Neural progenitor cell (in vitro differentiated cells): Measurements from ENCODE around the gene S100A7A. TPM values are rescaled to one million over a fixed set of nuclear protein-coding genes. Genes with fewer than 3 reads are reported as not detected.

Experiments
- DNase-seq: peaks from one replicate; pipeline ENCODE4 v3.0.0-alpha.2; 2016; ENCODE audit warnings: low spot score
- H2AFZ ChIP-seq: fragments of 200-600 bp; sonication (generic); replicated peaks from 2 replicates; pipeline ENCODE4 v1.6.1; 2016; ENCODE audit warnings: antibody characterized with exemption
- H3F3A ChIP-seq: fragments of 200-600 bp; sonication (generic); 2 replicates; pipeline ENCODE4 v1.6.1; 2016; ENCODE audit warnings: antibody characterized with exemption, low read depth
- H3K27ac ChIP-seq: fragments of 200-600 bp; sonication (generic); 2 replicates; pipeline ENCODE4 v1.5.1; 2016; ENCODE audit warnings: mild to moderate bottlenecking
- H3K27me3 ChIP-seq: fragments of 200-600 bp; sonication (generic); 2 replicates; pipeline ENCODE4 v1.6.1; 2016; ENCODE audit warnings: mild to moderate bottlenecking, moderate library complexity
- H3K36me3 ChIP-seq: fragments of 200-600 bp; sonication (generic); 2 replicates; pipeline ENCODE4 v1.5.1; 2016
- H3K4me1 ChIP-seq: fragments of 200-600 bp; sonication (generic); 2 replicates; pipeline ENCODE4 v1.6.1; 2016; ENCODE audit warnings: mixed run types
- H3K4me2 ChIP-seq: fragments of 200-600 bp; sonication (generic); 2 replicates; pipeline ENCODE4 v1.6.1; 2016
- H3K4me3 ChIP-seq: fragments of 200-600 bp; sonication (generic); 2 replicates; pipeline ENCODE4 v1.5.1; 2016
- H3K79me2 ChIP-seq: fragments of 200-600 bp; sonication (generic); 2 replicates; pipeline ENCODE4 v1.6.1; 2016; ENCODE audit warnings: low read depth
- H3K9ac ChIP-seq: fragments of 200-600 bp; sonication (generic); 2 replicates; pipeline ENCODE4 v1.6.1; 2016
- H3K9me3 ChIP-seq: fragments of 200-600 bp; sonication (generic); 2 replicates; pipeline ENCODE4 v1.5.1; 2016; ENCODE audit warnings: low read depth
- H4K20me1 ChIP-seq: fragments of 200-600 bp; sonication (generic); 2 replicates; pipeline ENCODE4 v1.6.1; 2016; ENCODE audit warnings: low read depth
- H3K27ac Mint-ChIP-seq: 3 replicates; pipeline ENCODE4 v1.8.0; 2021; ENCODE audit warnings: mixed read lengths
- H3K27me3 Mint-ChIP-seq: 2 replicates; pipeline ENCODE4 v1.8.0; 2022; ENCODE audit warnings: low read depth, mild to moderate bottlenecking, inconsistent platforms, moderate library complexity, mixed read lengths; ENCODE audit not compliant: insufficient read depth
- H3K36me3 Mint-ChIP-seq: 3 replicates; pipeline ENCODE4 v1.8.0; 2021; ENCODE audit warnings: mixed read lengths
- H3K4me1 Mint-ChIP-seq: 3 replicates; pipeline ENCODE4 v1.8.0; 2021; ENCODE audit warnings: mixed read lengths
- H3K4me3 Mint-ChIP-seq: 3 replicates; pipeline ENCODE4 v1.8.0; 2021; ENCODE audit warnings: mild to moderate bottlenecking, moderate library complexity, mixed read lengths
- H3K9me3 Mint-ChIP-seq: 3 replicates; pipeline ENCODE4 v1.8.0; 2020; ENCODE audit warnings: mixed read lengths
- EZH2 ChIP-seq: fragments of 200-600 bp; sonication (generic); IDR thresholded peaks from 2 replicates; pipeline ENCODE4 v1.6.1; 2017; ENCODE audit warnings: antibody characterized with exemption, mild to moderate bottlenecking, moderate library complexity
- EZH2phosphoT487 ChIP-seq: fragments of 200-600 bp; sonication (generic); IDR thresholded peaks from 2 replicates; pipeline ENCODE4 v1.6.1; 2017; ENCODE audit warnings: antibody characterized with exemption
- total RNA-seq: library from RNA; depleted of rRNA; stranded (reverse); fragments of >200 nt; gene quantifications from 2 replicates; pipeline ENCODE4 v1.2.3, GENCODE V29; 2015; ENCODE audit warnings: low replicate concordance
- TF ChIP-seq, protein P1 (sequence below): fragments of 200-600 bp; sonication (generic); IDR thresholded peaks from 2 replicates; pipeline ENCODE4 v1.5.1; 2017; ENCODE audit warnings: antibody characterized with exemption, mild to moderate bottlenecking

Gene S100A7A
- total RNA-seq, 1 donor from 2014 or later, result not detected

DNA sequence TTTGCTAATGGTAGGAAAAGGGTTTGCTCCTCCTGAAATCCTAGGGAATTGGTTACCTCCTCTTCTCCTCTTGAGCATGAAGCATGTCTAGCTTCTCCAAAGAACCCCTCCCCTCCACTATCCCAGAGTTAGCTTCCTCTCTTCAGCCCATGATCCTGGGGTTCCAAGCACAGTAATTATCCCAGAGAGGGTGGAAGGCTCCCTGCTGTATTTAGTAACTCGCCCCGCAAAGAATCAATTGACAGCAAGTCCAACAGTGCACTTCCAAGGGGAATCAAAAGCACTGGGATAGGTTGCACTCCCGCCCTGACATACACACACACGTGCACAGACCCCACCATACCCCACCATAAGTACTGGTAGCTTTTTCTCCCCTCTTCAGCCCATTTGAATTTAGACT, 28.5 kb upstream of the S100A7A start:
- no peak overlapping the region for H2AFZ ChIP-seq
- Mint-ChIP-seq H3K9me3 (no peaks in the 10 kb centered on the region), H3K27ac (no peak overlapping the region), H3K27me3 (peaks cover 2% of the 10 kb centered on the region), H3K4me1 (no peaks in the 10 kb centered on the region), H3K4me3 (no peak overlapping the region), H3K36me3 (no peaks in the 10 kb centered on the region)
- H3K4me3 ChIP-seq, result no peak overlapping the region
- H3K9me3 ChIP-seq, result no peaks in the 10 kb centered on the region
- H3K27me3 ChIP-seq, result no peaks in the 10 kb centered on the region
- no peaks in the 10 kb centered on the region for H4K20me1 ChIP-seq
- H3K4me1 ChIP-seq, result no peaks in the 10 kb centered on the region
- TF ChIP-seq EZH2, result no peak
- TF ChIP-seq, protein P1, sequence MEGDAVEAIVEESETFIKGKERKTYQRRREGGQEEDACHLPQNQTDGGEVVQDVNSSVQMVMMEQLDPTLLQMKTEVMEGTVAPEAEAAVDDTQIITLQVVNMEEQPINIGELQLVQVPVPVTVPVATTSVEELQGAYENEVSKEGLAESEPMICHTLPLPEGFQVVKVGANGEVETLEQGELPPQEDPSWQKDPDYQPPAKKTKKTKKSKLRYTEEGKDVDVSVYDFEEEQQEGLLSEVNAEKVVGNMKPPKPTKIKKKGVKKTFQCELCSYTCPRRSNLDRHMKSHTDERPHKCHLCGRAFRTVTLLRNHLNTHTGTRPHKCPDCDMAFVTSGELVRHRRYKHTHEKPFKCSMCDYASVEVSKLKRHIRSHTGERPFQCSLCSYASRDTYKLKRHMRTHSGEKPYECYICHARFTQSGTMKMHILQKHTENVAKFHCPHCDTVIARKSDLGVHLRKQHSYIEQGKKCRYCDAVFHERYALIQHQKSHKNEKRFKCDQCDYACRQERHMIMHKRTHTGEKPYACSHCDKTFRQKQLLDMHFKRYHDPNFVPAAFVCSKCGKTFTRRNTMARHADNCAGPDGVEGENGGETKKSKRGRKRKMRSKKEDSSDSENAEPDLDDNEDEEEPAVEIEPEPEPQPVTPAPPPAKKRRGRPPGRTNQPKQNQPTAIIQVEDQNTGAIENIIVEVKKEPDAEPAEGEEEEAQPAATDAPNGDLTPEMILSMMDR, result no peak
- TF ChIP-seq EZH2phosphoT487, result no peak
- no peaks in the 10 kb centered on the region for H3K79me2 ChIP-seq
- DNase-seq, result no peak
- no peaks in the 10 kb centered on the region for H3F3A ChIP-seq
- no peak overlapping the region for H3K9ac ChIP-seq
- H3K36me3 ChIP-seq, result no peaks in the 10 kb centered on the region
- no peak overlapping the region for H3K4me2 ChIP-seq
- H3K27ac ChIP-seq, result no peak overlapping the region

DNA sequence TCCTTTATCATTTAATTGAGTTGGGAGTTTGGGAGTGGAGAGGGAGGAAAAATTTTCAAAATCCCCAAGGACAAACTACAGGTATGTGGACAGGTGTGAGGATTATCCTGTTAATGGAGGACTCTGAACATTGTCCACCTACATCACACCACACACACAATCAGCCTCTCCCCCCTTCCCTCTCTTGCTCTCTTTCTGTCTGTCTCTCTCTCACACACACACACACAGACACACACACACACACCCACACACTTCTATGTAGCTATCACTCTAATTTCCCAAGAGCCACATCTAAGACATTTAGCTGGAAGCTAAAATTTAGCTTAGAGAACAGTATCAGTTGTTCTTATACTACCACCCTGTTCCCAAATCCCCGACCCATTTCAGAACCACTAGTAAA, 26.9 kb upstream of the S100A7A start:
- no peaks in the 10 kb centered on the region for H3K9me3 ChIP-seq
- H3K4me1 Mint-ChIP-seq, result no peaks in the 10 kb centered on the region
- no peak for TF ChIP-seq EZH2phosphoT487
- TF ChIP-seq, protein P1, result no peak
- TF ChIP-seq EZH2, result no peak
- H4K20me1 ChIP-seq, result no peaks in the 10 kb centered on the region
- no peak for DNase-seq
- H3F3A ChIP-seq, result no peaks in the 10 kb centered on the region
- no peak overlapping the region for H3K4me3 ChIP-seq
- H3K4me2 ChIP-seq, result no peak overlapping the region
- no peak overlapping the region for H2AFZ ChIP-seq
- peaks cover 2% of the 10 kb centered on the region for H3K27me3 Mint-ChIP-seq
- H3K4me1 ChIP-seq, result no peaks in the 10 kb centered on the region
- no peaks in the 10 kb centered on the region for H3K36me3 Mint-ChIP-seq
- H3K27ac Mint-ChIP-seq, result no peak overlapping the region
- no peak overlapping the region for H3K9ac ChIP-seq
- H3K9me3 Mint-ChIP-seq, result no peaks in the 10 kb centered on the region
- H3K27ac ChIP-seq, result no peak overlapping the region
- no peaks in the 10 kb centered on the region for H3K79me2 ChIP-seq
- no peaks in the 10 kb centered on the region for H3K36me3 ChIP-seq
- H3K27me3 ChIP-seq, result no peaks in the 10 kb centered on the region
- no peak overlapping the region for H3K4me3 Mint-ChIP-seq

DNA sequence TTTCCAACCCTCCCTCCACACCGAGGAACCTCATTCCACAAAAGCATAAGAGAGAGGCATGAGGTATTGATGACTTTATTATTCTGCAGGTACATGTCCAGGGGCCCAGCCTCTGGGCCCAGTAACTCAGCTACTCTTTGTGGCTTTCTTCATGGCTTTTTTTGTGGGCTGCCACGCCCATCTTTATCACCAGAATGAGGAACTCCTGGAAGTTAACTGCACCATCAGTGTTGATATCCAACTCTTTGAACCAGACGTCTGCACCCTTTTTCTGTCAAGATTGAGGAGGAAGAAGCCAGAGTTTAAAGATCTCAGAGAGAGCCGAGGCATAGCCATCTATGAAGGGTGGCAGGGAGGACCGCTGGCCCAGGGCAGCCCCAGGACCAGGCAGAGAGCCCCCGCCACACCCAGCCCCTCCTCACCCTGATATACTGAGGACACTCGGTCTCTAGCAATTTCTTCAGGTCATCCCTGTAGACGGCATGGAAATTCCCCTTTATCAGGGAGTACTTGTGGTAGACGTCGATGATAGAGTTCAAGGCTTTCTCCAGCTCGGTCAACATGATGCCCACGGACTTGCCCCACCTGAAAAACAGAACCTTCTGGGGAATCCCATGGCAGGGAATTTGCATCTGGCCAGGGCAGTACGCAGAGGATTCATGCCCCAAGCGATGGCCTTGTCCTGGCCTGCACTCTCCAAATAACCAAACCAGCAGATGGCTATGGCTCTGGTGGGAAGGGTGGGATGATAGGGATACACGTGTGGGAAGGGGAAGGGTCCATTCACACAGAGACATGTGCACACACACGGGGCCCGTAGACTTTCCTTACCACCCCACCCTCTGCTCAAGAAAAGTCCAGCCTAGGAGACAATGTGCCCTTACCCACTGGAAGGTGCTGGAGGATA, 26.1 kb upstream of the S100A7A start:
- H3K4me1 ChIP-seq, result no peaks in the 10 kb centered on the region
- H2AFZ ChIP-seq, result no peak overlapping the region
- no peak overlapping the region for H3K4me3 ChIP-seq
- no peak for DNase-seq
- no peak overlapping the region for H3K9ac ChIP-seq
- Mint-ChIP-seq H3K9me3 (no peaks in the 10 kb centered on the region), H3K36me3 (no peaks in the 10 kb centered on the region), H3K4me3 (no peak overlapping the region), H3K27me3 (peaks cover 2% of the 10 kb centered on the region), H3K27ac (no peak overlapping the region), H3K4me1 (no peaks in the 10 kb centered on the region)
- no peaks in the 10 kb centered on the region for H3K79me2 ChIP-seq
- H3K27me3 ChIP-seq, result no peaks in the 10 kb centered on the region
- no peak for TF ChIP-seq EZH2
- TF ChIP-seq, protein P1, result no peak
- TF ChIP-seq EZH2phosphoT487, result no peak
- H3F3A ChIP-seq, result no peaks in the 10 kb centered on the region
- H3K4me2 ChIP-seq, result no peak overlapping the region
- H4K20me1 ChIP-seq, result no peaks in the 10 kb centered on the region
- H3K27ac ChIP-seq, result no peak overlapping the region
- H3K36me3 ChIP-seq, result no peaks in the 10 kb centered on the region
- no peaks in the 10 kb centered on the region for H3K9me3 ChIP-seq
